Muscle layer of colon (tissue), 2 donors: ENCODE results near the gene KLRC4.

Experiments
- H3K27ac ChIP-seq: one replicate; pipeline ENCODE4 v1.7.0; 2013; ENCODE audit warnings: low read depth, mild to moderate bottlenecking, low read length, moderate library complexity
- H3K27me3 ChIP-seq, 2 donors: one replicate each; pipeline ENCODE4 v1.7.0; 2013; ENCODE audit warnings: low read length in 2 of 2, mild to moderate bottlenecking in 2 of 2; ENCODE audit not compliant: insufficient read depth in 2 of 2, control insufficient read depth in 1 of 2
- H3K36me3 ChIP-seq: one replicate; pipeline ENCODE4 v1.7.0; 2013; ENCODE audit warnings: mild to moderate bottlenecking, low read length; ENCODE audit not compliant: insufficient read depth
- H3K4me1 ChIP-seq: one replicate; pipeline ENCODE4 v1.7.0; 2013; ENCODE audit warnings: mild to moderate bottlenecking, low read length; ENCODE audit not compliant: insufficient read depth
- H3K4me3 ChIP-seq, 2 donors: one replicate each; pipeline ENCODE4 v1.7.0; 2013; ENCODE audit warnings: low read length in 2 of 2, low read depth in 1 of 2, mild to moderate bottlenecking in 1 of 2, moderate library complexity in 1 of 2
- H3K9ac ChIP-seq: one replicate; pipeline ENCODE4 v1.7.0; 2013; ENCODE audit warnings: low read length
- H3K9me3 ChIP-seq: one replicate; pipeline ENCODE4 v1.7.0; 2013; ENCODE audit warnings: mild to moderate bottlenecking, low read length
- donor health status: abdominal sarcoma.
- donor health status: Adenocarcinoma of cecum.

The KLRC4 gene

GRCh38 chr12:10365696-10366405, 43.7 kb downstream of the KLRC4 start:
- peaks cover 33% of the 10 kb centered on the region for H3K4me1 ChIP-seq
- H3K27me3 ChIP-seq, result no peaks in the 10 kb centered on the region
- H3K9ac ChIP-seq, result peak overlapping the region; percentile 95
- peak overlapping the region in 1 of 2 donors; percentile 95 for H3K4me3 ChIP-seq
- peak overlapping the region; percentile 94 for H3K27ac ChIP-seq
- no peaks in the 10 kb centered on the region for H3K9me3 ChIP-seq
- H3K36me3 ChIP-seq, result no peaks in the 10 kb centered on the region

GRCh38 chr12:10364815-10365622, 44.5 kb downstream of the KLRC4 start:
- Histone ChIP-seq H3K4me3 (peak overlapping the region; percentile 59 to 95), H3K27me3 (no peaks in the 10 kb centered on the region), H3K36me3 (no peaks in the 10 kb centered on the region), H3K9me3 (no peaks in the 10 kb centered on the region), H3K4me1 (peaks cover 33% of the 10 kb centered on the region), H3K27ac (peak overlapping the region; percentile 94), H3K9ac (peak overlapping the region; percentile 95)

GRCh38 chr12:10363914-10364814, 45.4 kb downstream of the KLRC4 start:
- peaks cover 33% of the 10 kb centered on the region for H3K4me1 ChIP-seq
- H3K27ac ChIP-seq, result peak overlapping the region; percentile 94
- H3K27me3 ChIP-seq, result no peaks in the 10 kb centered on the region
- peak overlapping the region; percentile 59 to 95 for H3K4me3 ChIP-seq
- no peaks in the 10 kb centered on the region for H3K36me3 ChIP-seq
- H3K9me3 ChIP-seq, result no peaks in the 10 kb centered on the region
- H3K9ac ChIP-seq, result peak overlapping the region; percentile 95

- Histone ChIP-seq H3K9ac (peak overlapping the region; percentile 95), H3K36me3 (no peaks in the 10 kb centered on the region), H3K9me3 (no peaks in the 10 kb centered on the region), H3K4me3 (peak overlapping the region; percentile 59 to 95), H3K4me1 (peaks cover 33% of the 10 kb centered on the region), H3K27ac (peak overlapping the region; percentile 94), H3K27me3 (no peaks in the 10 kb centered on the region)
Measured at GRCh38 chr12:10363658-10363913, 46.0 kb downstream of the KLRC4 start.

GRCh38 chr12:10362828-10363657, 46.5 kb downstream of the KLRC4 start:
- Histone ChIP-seq H3K27ac (peak overlapping the region; percentile 94), H3K36me3 (no peaks in the 10 kb centered on the region), H3K4me1 (peaks cover 33% of the 10 kb centered on the region), H3K27me3 (no peaks in the 10 kb centered on the region), H3K9ac (peak overlapping the region; percentile 95), H3K4me3 (peak overlapping the region in 1 of 2 donors; percentile 95), H3K9me3 (no peaks in the 10 kb centered on the region)

GRCh38 chr12:10362325-10362724, 47.2 kb downstream of the KLRC4 start:
- peak overlapping the region; percentile 95 for H3K9ac ChIP-seq

GRCh38 chr12:10361622-10362021, 47.9 kb downstream of the KLRC4 start:
- Histone ChIP-seq H3K36me3 (no peaks in the 10 kb centered on the region), H3K9ac (no peak overlapping the region), H3K27me3 (no peaks in the 10 kb centered on the region), H3K27ac (no peak overlapping the region), H3K4me3 (no peak overlapping the region), H3K4me1 (peaks cover 30% of the 10 kb centered on the region), H3K9me3 (no peaks in the 10 kb centered on the region)

More at GRCh38 chr12:10362325-10362724, 47.2 kb downstream of the KLRC4 start:
- H3K9me3 ChIP-seq, result no peaks in the 10 kb centered on the region
- peak overlapping the region; percentile 94 for H3K27ac ChIP-seq
- H3K36me3 ChIP-seq, result no peaks in the 10 kb centered on the region
- no peak overlapping the region for H3K4me3 ChIP-seq
- peaks cover 33% of the 10 kb centered on the region for H3K4me1 ChIP-seq
- no peaks in the 10 kb centered on the region for H3K27me3 ChIP-seq

GRCh38 chr12:10361084-10361483, 48.5 kb downstream of the KLRC4 start:
- Histone ChIP-seq H3K9ac (no peak overlapping the region), H3K27me3 (no peaks in the 10 kb centered on the region), H3K27ac (no peak overlapping the region), H3K9me3 (no peaks in the 10 kb centered on the region), H3K4me1 (peaks cover 24% of the 10 kb centered on the region), H3K4me3 (no peak overlapping the region), H3K36me3 (no peaks in the 10 kb centered on the region)

GRCh38 chr12:10358969-10359368, 50.6 kb downstream of the KLRC4 start:
- H3K4me1 ChIP-seq, result peaks cover 16% of the 10 kb centered on the region
- H3K36me3 ChIP-seq, result no peaks in the 10 kb centered on the region
- no peak overlapping the region for H3K27ac ChIP-seq
- no peaks in the 10 kb centered on the region for H3K9me3 ChIP-seq
- H3K9ac ChIP-seq, result no peak overlapping the region
- H3K4me3 ChIP-seq, result no peak overlapping the region
- H3K27me3 ChIP-seq, result no peaks in the 10 kb centered on the region

GRCh38 chr12:10358131-10358530, 51.4 kb downstream of the KLRC4 start:
- Histone ChIP-seq H3K9ac (no peak overlapping the region), H3K27ac (no peak overlapping the region), H3K36me3 (no peaks in the 10 kb centered on the region), H3K9me3 (no peaks in the 10 kb centered on the region), H3K4me3 (no peak overlapping the region), H3K4me1 (peaks cover 8% of the 10 kb centered on the region), H3K27me3 (no peaks in the 10 kb centered on the region)
